Measurements from ENCODE around the gene SMIM36. TPM values are rescaled to one million over a fixed set of nuclear protein-coding genes. Genes with fewer than 3 reads are reported as not detected.
A peak's percentile ranks its signal among the peaks of the same experiment; 100 is the strongest.

Gene SMIM36
- total RNA-seq, 2 experiments from 2014 or later: not detected

- ChIA-PET CTCF (ENCODE audit: unreplicated experiment) (no interaction called here), POLR2A (no interaction called here)
- H4K20me1 ChIP-seq (ENCODE audit: insufficient read depth, low read length): no peaks in the 10 kb centered on the region
- H3K4me2 ChIP-seq (ENCODE audit: low read length): no peak overlapping the region
- TF ChIP-seq EZH2phosphoT487 (IDR thresholded peaks at IDR 0.05; ENCODE audit: borderline replicate concordance, low read depth, low read length) (no peak), CTCF (conservative IDR thresholded peaks at IDR 0.05; ENCODE audit: low read length) (no peak)
- no peak overlapping the region for H3K4me3 ChIP-seq (ENCODE audit: low read depth, low read length, poor library complexity, severe bottlenecking)
- no peaks in the 10 kb centered on the region for H3K79me2 ChIP-seq (ENCODE audit: insufficient read depth, low read depth, low read length)
- no peaks in the 10 kb centered on the region for H3K36me3 ChIP-seq (ENCODE audit: insufficient read depth, low read length)
- peaks cover 9% of the 10 kb centered on the region for H3K4me1 ChIP-seq (ENCODE audit: insufficient read depth, low read length, poor library complexity, severe bottlenecking)
- intact Hi-C loops (cut with micrococcal nuclease; ENCODE audit: unreplicated experiment): no loop called here
- H3K9me2 ChIP-seq (ENCODE audit: insufficient read depth, low read length): no peaks in the 10 kb centered on the region
- no peak overlapping the region for H3K27ac ChIP-seq (ENCODE audit: low read depth, low read length, poor library complexity, severe bottlenecking)
- H2AFZ ChIP-seq (ENCODE audit: low read length): no peak overlapping the region
- BruUV-seq (replicated peaks): no TSS peak
- H3K9me3 ChIP-seq (ENCODE audit: low read length): no peaks in the 10 kb centered on the region
- no peak for DNase-seq (ENCODE audit: low spot score)
These were observed 57.3 kb downstream of the SMIM36 start for GRCh38 chr17:55453839-55454557.

GRCh38 chr17:55452139-55452790, 59.0 kb downstream of the SMIM36 start:
- TF ChIP-seq CTCF (conservative IDR thresholded peaks at IDR 0.05; ENCODE audit: low read length): no peak
- TF ChIP-seq EZH2phosphoT487 (IDR thresholded peaks at IDR 0.05; ENCODE audit: borderline replicate concordance, low read depth, low read length): no peak
- Histone ChIP-seq H3K4me2 (ENCODE audit: low read length) (no peak overlapping the region), H3K79me2 (ENCODE audit: insufficient read depth, low read depth, low read length) (no peaks in the 10 kb centered on the region), H3K4me3 (ENCODE audit: low read depth, low read length, poor library complexity, severe bottlenecking) (no peak overlapping the region), H4K20me1 (ENCODE audit: insufficient read depth, low read length) (no peaks in the 10 kb centered on the region), H2AFZ (ENCODE audit: low read length) (0 out of 2 replicates have a peak overlapping the region, but pooled peaks have one; percentile 8), H3K27ac (ENCODE audit: low read depth, low read length, poor library complexity, severe bottlenecking) (no peak overlapping the region), H3K36me3 (ENCODE audit: insufficient read depth, low read length) (no peaks in the 10 kb centered on the region), H3K9me3 (ENCODE audit: low read length) (no peaks in the 10 kb centered on the region), H3K9me2 (ENCODE audit: insufficient read depth, low read length) (no peaks in the 10 kb centered on the region), H3K4me1 (ENCODE audit: insufficient read depth, low read length, poor library complexity, severe bottlenecking) (peaks cover 9% of the 10 kb centered on the region)
- POLR2A ChIA-PET: interaction anchor here (0.5 kb wide), 1 partner anchor 80 kb away, joined by 3 read pairs; no protein-coding TSS in a partner anchor
- CTCF ChIA-PET (ENCODE audit: unreplicated experiment): no interaction called here
- no TSS peak for BruUV-seq (replicated peaks)
- intact Hi-C loops (cut with micrococcal nuclease; ENCODE audit: unreplicated experiment): no loop called here
- DNase-seq (ENCODE audit: low spot score): no peak

GRCh38 chr17:55451758-55452138, 59.5 kb downstream of the SMIM36 start:
- ChIA-PET POLR2A (no interaction called here), CTCF (ENCODE audit: unreplicated experiment) (no interaction called here)
- Histone ChIP-seq H3K27ac (ENCODE audit: low read depth, low read length, poor library complexity, severe bottlenecking) (no peak overlapping the region), H2AFZ (ENCODE audit: low read length) (no peak overlapping the region), H3K4me1 (ENCODE audit: insufficient read depth, low read length, poor library complexity, severe bottlenecking) (peaks cover 9% of the 10 kb centered on the region), H3K36me3 (ENCODE audit: insufficient read depth, low read length) (no peaks in the 10 kb centered on the region), H3K9me3 (ENCODE audit: low read length) (no peaks in the 10 kb centered on the region), H3K79me2 (ENCODE audit: insufficient read depth, low read depth, low read length) (no peaks in the 10 kb centered on the region), H4K20me1 (ENCODE audit: insufficient read depth, low read length) (no peaks in the 10 kb centered on the region), H3K9me2 (ENCODE audit: insufficient read depth, low read length) (no peaks in the 10 kb centered on the region), H3K4me2 (ENCODE audit: low read length) (no peak overlapping the region), H3K4me3 (ENCODE audit: low read depth, low read length, poor library complexity, severe bottlenecking) (no peak overlapping the region)
- TF ChIP-seq CTCF (conservative IDR thresholded peaks at IDR 0.05; ENCODE audit: low read length): no peak
- no peak for TF ChIP-seq EZH2phosphoT487 (IDR thresholded peaks at IDR 0.05; ENCODE audit: borderline replicate concordance, low read depth, low read length)
- BruUV-seq (replicated peaks): no TSS peak
- DNase-seq (ENCODE audit: low spot score): no peak
- intact Hi-C loops (cut with micrococcal nuclease; ENCODE audit: unreplicated experiment): no loop called here
